H1 (cell line): ENCODE results near the gene ZNF488. TPM values are rescaled to one million over a fixed set of nuclear protein-coding genes. Genes with fewer than 3 reads are reported as not detected.

Experiments
- CTCF ChIA-PET: fragments of 300-600 bp; sonication (Branson Sonifier 250); formaldehyde crosslinking; loops from one replicate; lab custom pipeline; 2021; ENCODE audit not compliant: partially characterized antibody; lab: Charles Lee
- POLR2A ChIA-PET: fragments of 300-600 bp; sonication (Branson Sonifier 250); formaldehyde crosslinking; loops from one replicate; lab custom pipeline; 2021; ENCODE audit warnings: inconsistent platforms; ENCODE audit not compliant: partially characterized antibody; lab: Charles Lee
- DNase-seq, 2 experiments: peaks; one replicate each; pipeline versions ENCODE4 v3.0.0 to v3.0.0-alpha.2; 2010 to 2022; ENCODE audit warnings: low spot score in 2 of 2, low read depth in 1 of 2, mixed read lengths in 1 of 2
- FAIRE-seq: peaks from 2 replicates; lab custom pipeline; 2011; peaks lifted over from hg19 to GRCh38; lab: Jason Lieb, UNC
- H2AFZ ChIP-seq: 2 replicates; pipeline ENCODE4 v1.8.1; 2012; ENCODE audit warnings: low read length, inconsistent platforms
- H2AK5ac ChIP-seq: 2 replicates; pipeline ENCODE4 v1.6.1; 2013; ENCODE audit warnings: low read depth, low read length
- H2BK120ac ChIP-seq: replicated peaks from 2 replicates; pipeline ENCODE3; 2013; ENCODE audit warnings: low read depth, low read length, inconsistent platforms
- H2BK12ac ChIP-seq: 2 replicates; pipeline ENCODE4 v1.6.1; 2013; ENCODE audit warnings: low read depth, low read length
- H2BK15ac ChIP-seq: 2 replicates; pipeline ENCODE4 v1.6.1; 2013; ENCODE audit warnings: low read length
- H2BK20ac ChIP-seq: 2 replicates; pipeline ENCODE4 v1.6.1; 2013; ENCODE audit warnings: low read length
- H2BK5ac ChIP-seq: 2 replicates; pipeline ENCODE4 v1.6.1; 2013; ENCODE audit warnings: low read depth, low read length
- H3K14ac ChIP-seq: 2 replicates; pipeline ENCODE4 v1.6.1; 2013; ENCODE audit warnings: inconsistent platforms; ENCODE audit not compliant: insufficient read length
- H3K18ac ChIP-seq: 2 replicates; pipeline ENCODE4 v1.6.1; 2013; ENCODE audit warnings: low read length; ENCODE audit errors: extremely low read depth
- H3K23ac ChIP-seq: 2 replicates; pipeline ENCODE4 v1.6.1; 2013; ENCODE audit warnings: inconsistent platforms; ENCODE audit not compliant: insufficient read length
- H3K23me2 ChIP-seq: 2 replicates; pipeline ENCODE4 v1.6.1; 2013; ENCODE audit warnings: low read depth, low read length
- H3K27ac ChIP-seq: 2 replicates; pipeline ENCODE4 v1.6.1; 2011; ENCODE audit warnings: low read depth, low read length, inconsistent platforms
- H3K27me3 ChIP-seq, 4 experiments: replicated peaks in 1 of 4; 1 replicate in 1 of 4; 2 replicates in 3 of 4; pipeline versions ENCODE4 v1.6.1 to v1.8.1; 2011 to 2013; ENCODE audit warnings: low read length in 3 of 4, mild to moderate bottlenecking in 3 of 4, inconsistent platforms in 2 of 4, mixed read lengths in 2 of 4, moderate library complexity in 1 of 4; ENCODE audit not compliant: control insufficient read depth in 3 of 4, insufficient read depth in 3 of 4; ENCODE audit errors: extremely low read depth in 1 of 4
- H3K36me3 ChIP-seq, 4 experiments: 2 replicates each; pipeline versions ENCODE4 v1.6.1 to v1.8.1; 2011 to 2013; ENCODE audit warnings: mild to moderate bottlenecking in 4 of 4, low read length in 3 of 4, moderate library complexity in 2 of 4, control low read depth in 1 of 4, inconsistent platforms in 1 of 4; ENCODE audit not compliant: insufficient read depth in 4 of 4, control insufficient read depth in 2 of 4
- H3K4ac ChIP-seq: replicated peaks from 2 replicates; pipeline ENCODE3; 2013; ENCODE audit warnings: low read length, low read depth, mixed read lengths, inconsistent platforms; ENCODE audit not compliant: insufficient read length
- H3K4me1 ChIP-seq, 4 experiments: replicated peaks in 1 of 4; 1 replicate in 1 of 4; 2 replicates in 3 of 4; pipeline versions ENCODE4 v1.6.1 to v1.8.1; 2011 to 2013; ENCODE audit warnings: low read length in 3 of 4, inconsistent platforms in 2 of 4, mixed read lengths in 1 of 4; ENCODE audit not compliant: insufficient read depth in 4 of 4, control insufficient read depth in 3 of 4
- H3K4me2 ChIP-seq, 2 experiments: 2 replicates each; pipeline versions ENCODE4 v1.6.1 to v1.8.1; 2011 to 2013; ENCODE audit warnings: low read depth in 2 of 2, low read length in 2 of 2, control low read depth in 1 of 2, inconsistent platforms in 1 of 2, mild to moderate bottlenecking in 1 of 2; ENCODE audit not compliant: insufficient read depth in 1 of 2
- H3K4me3 ChIP-seq, 4 experiments: fragments of 200-600, 300-600 bp in 1 of 4; sonication (generic), shearing (Covaris generic), sonication (Bioruptor Twin) in 1 of 4; 2 replicates each; pipeline versions ENCODE4 v1.5.1 to v1.8.1; 2011 to 2016; ENCODE audit warnings: low read length in 4 of 4, low read depth in 3 of 4, control low read depth in 2 of 4, inconsistent platforms in 2 of 4, mild to moderate bottlenecking in 2 of 4, mixed read lengths in 1 of 4, moderate library complexity in 1 of 4; ENCODE audit not compliant: insufficient read depth in 2 of 4; ENCODE audit errors: extremely low read depth in 1 of 4
- H3K56ac ChIP-seq: replicated peaks from 2 replicates; pipeline ENCODE3; 2013; ENCODE audit warnings: low read depth, mild to moderate bottlenecking, mixed read lengths, low read length, inconsistent platforms; ENCODE audit not compliant: insufficient read length
- H3K79me1 ChIP-seq: 2 replicates; pipeline ENCODE4 v1.6.1; 2013; ENCODE audit warnings: low read depth, low read length, control low read depth
- H3K79me2 ChIP-seq, 2 experiments: 2 replicates each; pipeline versions ENCODE4 v1.6.1 to v1.8.1; 2012 to 2013; ENCODE audit warnings: low read length in 2 of 2, mild to moderate bottlenecking in 2 of 2, inconsistent platforms in 1 of 2; ENCODE audit not compliant: insufficient read depth in 2 of 2, control insufficient read depth in 1 of 2
- H3K9ac ChIP-seq, 4 experiments: replicated peaks in 1 of 4; 1 replicate in 1 of 4; 2 replicates in 3 of 4; pipeline versions ENCODE4 v1.6.1 to v1.8.1; 2011 to 2013; ENCODE audit warnings: low read depth in 3 of 4, low read length in 3 of 4, control low read depth in 2 of 4, mild to moderate bottlenecking in 2 of 4, moderate library complexity in 2 of 4, inconsistent platforms in 1 of 4; ENCODE audit errors: extremely low read depth in 1 of 4
- H3K9me3 ChIP-seq, 2 experiments: 2 replicates each; pipeline versions ENCODE4 v1.6.1 to v1.8.1; 2012 to 2013; ENCODE audit warnings: mild to moderate bottlenecking in 2 of 2, moderate library complexity in 2 of 2, control low read depth in 1 of 2, inconsistent platforms in 1 of 2, low read depth in 1 of 2, low read length in 1 of 2, mixed read lengths in 1 of 2; ENCODE audit not compliant: insufficient read depth in 2 of 2
- H4K20me1 ChIP-seq, 2 experiments: replicated peaks in 1 of 2; 2 replicates each; pipeline versions ENCODE3 to v1.8.1; 2011 to 2013; ENCODE audit warnings: inconsistent platforms in 2 of 2, low read length in 2 of 2, mild to moderate bottlenecking in 1 of 2; ENCODE audit not compliant: insufficient read depth in 2 of 2, control insufficient read depth in 1 of 2
- H4K5ac ChIP-seq: 2 replicates; pipeline ENCODE4 v1.6.1; 2013; ENCODE audit warnings: low read length, low read depth, mixed read lengths, inconsistent platforms; ENCODE audit not compliant: insufficient read length
- H4K8ac ChIP-seq: 2 replicates; pipeline ENCODE4 v1.8.0; 2013; ENCODE audit warnings: mild to moderate bottlenecking, moderate library complexity, low read length, inconsistent platforms; ENCODE audit not compliant: insufficient read depth; ENCODE audit errors: extremely low read depth
- H4K91ac ChIP-seq: replicated peaks from 2 replicates; pipeline ENCODE3; 2013; ENCODE audit warnings: low read length, mixed read lengths, inconsistent platforms; ENCODE audit not compliant: insufficient read length
- CTBP2 ChIP-seq: IDR thresholded peaks from 2 replicates; pipeline ENCODE4 v1.7.0; 2011; ENCODE audit warnings: borderline replicate concordance, mild to moderate bottlenecking, moderate library complexity, mixed read lengths, low read length; ENCODE audit not compliant: insufficient read depth, insufficient read length
- EZH2 ChIP-seq: fragments of 200-600 bp; sonication (generic); IDR thresholded peaks from 2 replicates; pipeline ENCODE4 v1.7.1; 2012; ENCODE audit warnings: low read depth, mild to moderate bottlenecking, moderate library complexity, low read length, inconsistent platforms; ENCODE audit not compliant: severe bottlenecking
- FOSL1 ChIP-seq: IDR thresholded peaks from 2 replicates; pipeline ENCODE4 v1.6.1; 2011; ENCODE audit warnings: mild to moderate bottlenecking, low read depth, low read length, moderate library complexity; ENCODE audit not compliant: insufficient read depth
- GABPA ChIP-seq: IDR thresholded peaks from 2 replicates; pipeline ENCODE4 v1.6.1; 2011; ENCODE audit warnings: mild to moderate bottlenecking, low read length, moderate library complexity, borderline replicate concordance; ENCODE audit not compliant: insufficient read depth
- SIX5 ChIP-seq: IDR thresholded peaks from 2 replicates; pipeline ENCODE4 v1.6.1; 2011; ENCODE audit warnings: mild to moderate bottlenecking, low read depth, low read length
- SP4 ChIP-seq: IDR thresholded peaks from 2 replicates; pipeline ENCODE4 v1.6.1; 2012; ENCODE audit warnings: low read length, inconsistent platforms
- WGBS, 2 experiments: shearing (Covaris generic) in 1 of 2; methylation state at CpG; one replicate each; pipeline versions ENCODE4 v1.1.6 to v1.1.7; 2013 to 2015; ENCODE audit warnings: low lambda C conversion rate in 2 of 2, mixed read lengths in 2 of 2, inconsistent platforms in 1 of 2, low coverage in 1 of 2, missing lambda C conversion rate in 1 of 2; ENCODE audit not compliant: insufficient replicate concordance in 2 of 2, insufficient coverage in 1 of 2, insufficient read length in 1 of 2; ENCODE audit errors: extremely low coverage in 1 of 2, missing lambda C conversion rate in 1 of 2; 5-methylcytosine and 5-hydroxymethylcytosine counted together
- polyA plus RNA-seq, 7 experiments: library from polyadenylated mRNA; depleted of rRNA in 3 of 7; stranded (reverse) in 5 of 7; unstranded in 2 of 7; fragments of >200 nt in 5 of 7; fragments of 200-250 nt in 2 of 7; gene quantifications; 1 replicate in 5 of 7; 2 replicates in 1 of 7; 4 replicates in 1 of 7; pipeline versions ENCODE4 v1.2.1 to v1.2.3, GENCODE V29; 2011 to 2013; ENCODE audit warnings: missing spikeins in 2 of 7, mixed read lengths in 2 of 7
- total RNA-seq: library from RNA; stranded (reverse); fragmentation: NEBNext Ultra II Directional; extraction: Animal tissue kit (Norgen Biotek cat#: 25700); gene quantifications from 2 replicates; pipeline ENCODE4 v1.2.1, GENCODE V29; 2021

ZNF488 gene
- total and polyA plus RNA-seq, 2 of the 8 experiments (the other 6 are each of a cell fraction or from before 2014, with no cell fraction given) = 7.9 to 11.4 TPM

DNA sequence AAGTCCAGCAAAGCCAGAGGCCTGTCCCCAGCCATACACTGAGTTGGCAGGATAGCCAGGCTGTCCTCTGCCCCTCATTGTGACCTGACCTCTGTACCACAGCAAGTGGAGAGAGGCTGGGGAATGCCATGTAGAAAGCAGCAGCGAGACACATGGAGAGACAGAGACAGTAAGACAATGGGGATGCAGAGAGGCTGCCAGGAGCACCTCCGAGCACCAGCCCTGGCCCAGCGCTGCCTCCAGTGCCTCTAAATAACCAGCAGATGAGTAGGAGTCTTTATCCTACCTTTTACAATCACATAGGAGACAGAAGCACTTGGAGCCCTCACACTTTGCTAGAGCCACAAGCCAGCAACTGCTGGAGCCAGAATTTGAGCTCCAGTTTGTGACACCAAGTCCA is 53.7 kb downstream of the ZNF488 start:
- Histone ChIP-seq H3K18ac (no peak overlapping the region), H3K27me3 (no peaks in the 10 kb centered on the region; a peak in 1 of 7 replicates), H3K36me3 (no peaks in the 10 kb centered on the region; a peak in 1 of 8 replicates), H3K9me3 (no peaks in the 10 kb centered on the region), H3K56ac (no peak overlapping the region), H2BK5ac (no peak overlapping the region), H3K27ac (no peak overlapping the region), H3K4me3 (no peak overlapping the region), H4K5ac (no peak overlapping the region), H3K14ac (no peak overlapping the region), H4K20me1 (peaks cover 0 to 4% of the 10 kb centered on the region in 2 experiments), H2BK15ac (no peak overlapping the region), H3K79me2 (no peaks in the 10 kb centered on the region), H2BK20ac (no peak overlapping the region), H3K79me1 (no peaks in the 10 kb centered on the region), H3K23ac (no peak overlapping the region), H3K4ac (no peak overlapping the region), H3K4me1 (no peaks in the 10 kb centered on the region), H3K4me2 (no peak overlapping the region), H2BK120ac (no peak overlapping the region), H3K9ac (no peak overlapping the region), H2BK12ac (no peak overlapping the region), H4K91ac (no peak overlapping the region), H3K23me2 (no peaks in the 10 kb centered on the region), H2AK5ac (no peak overlapping the region), H2AFZ (no peak overlapping the region), H4K8ac (no peak overlapping the region)
- DNase-seq (no peak), FAIRE-seq (no peak)
- 89% methylated on average over 3 of the region's 3 CpGs; no CpG with 5 or more reads in 1 of the 2 experiments for WGBS, 2 experiments
- CTCF ChIA-PET = interaction anchor here (0.6 to 1.0 kb wide), 3 partner anchors 47 to 1448 kb away, joined by 3 to 5 read pairs (median 5); no protein-coding TSS in a partner anchor
- TF ChIP-seq FOSL1 = no peak
- no peak for TF ChIP-seq SP4
- TF ChIP-seq GABPA = no peak
- TF ChIP-seq EZH2 = no peak
- no peak for TF ChIP-seq CTBP2
- TF ChIP-seq SIX5 = no peak
- POLR2A ChIA-PET = no interaction called here
